Naive thymus-derived CD4-positive, alpha-beta T cell (primary cell): ENCODE data around the gene TYRO3. TPM values are rescaled to one million over a fixed set of nuclear protein-coding genes. Genes with fewer than 3 reads are reported as not detected.

ENCODE experiments used
- ATAC-seq: fragments of 150-1000 bp; cut with Tn5 transposase; 2 replicates; pipeline ENCODE4 v1.10.0; 2021; ENCODE audit warnings: mild to moderate bottlenecking, moderate library complexity
- CTCF ChIA-PET: fragments of 350-600 bp; sonication (Branson Sonifier 250); formaldehyde crosslinking; loops from one replicate; lab custom pipeline; 2021; ENCODE audit warnings: antibody characterized with exemption; lab: Charles Lee
- POLR2A ChIA-PET: fragments of 350-600 bp; sonication (Branson Sonifier 250); formaldehyde crosslinking; loops from one replicate; lab custom pipeline; 2021; ENCODE audit warnings: antibody characterized with exemption, inconsistent platforms; lab: Charles Lee
- DNase-seq, 9 donors: peaks; one replicate each; pipeline versions ENCODE4 v3.0.0 to v3.0.0-alpha.2; 2020 to 2022; ENCODE audit warnings: mixed read lengths in 1 of 9
- H3K27ac ChIP-seq: one replicate; pipeline ENCODE4 v1.7.0; 2013; ENCODE audit warnings: mild to moderate bottlenecking, low read depth, low read length, moderate library complexity
- H3K27me3 ChIP-seq, 2 donors: one replicate each; pipeline ENCODE4 v1.7.0; 2013; ENCODE audit warnings: low read length in 2 of 2, mild to moderate bottlenecking in 2 of 2, moderate library complexity in 2 of 2; ENCODE audit not compliant: control insufficient read depth in 2 of 2, insufficient read depth in 2 of 2
- H3K36me3 ChIP-seq, 3 experiments: 1 replicate in 2 of 3; 2 replicates in 1 of 3; pipeline ENCODE4 v1.7.0; 2013; ENCODE audit warnings: low read length in 3 of 3, mild to moderate bottlenecking in 3 of 3, moderate library complexity in 1 of 3; ENCODE audit not compliant: insufficient read depth in 3 of 3, control insufficient read depth in 2 of 3
- H3K4me1 ChIP-seq, 2 donors: one replicate each; pipeline ENCODE4 v1.7.0; 2013; ENCODE audit warnings: low read length in 2 of 2, mild to moderate bottlenecking in 2 of 2, moderate library complexity in 1 of 2; ENCODE audit not compliant: control insufficient read depth in 2 of 2, insufficient read depth in 2 of 2
- H3K4me3 ChIP-seq: 2 replicates; pipeline ENCODE4 v1.7.0; 2013; ENCODE audit warnings: mild to moderate bottlenecking, low read length
- H3K9me3 ChIP-seq, 3 experiments: 1 replicate in 2 of 3; 2 replicates in 1 of 3; pipeline ENCODE4 v1.7.0; 2013; ENCODE audit warnings: low read length in 3 of 3; ENCODE audit not compliant: control insufficient read depth in 2 of 3
- H3K27ac Mint-ChIP-seq, 9 donors: one replicate each; pipeline ENCODE4 v1.8.0; 2020 to 2022; ENCODE audit warnings: mixed read lengths in 9 of 9, mild to moderate bottlenecking in 8 of 9, moderate library complexity in 5 of 9, inconsistent platforms in 2 of 9
- H3K27me3 Mint-ChIP-seq, 5 donors: one replicate each; pipeline ENCODE4 v1.8.0; 2021 to 2022; ENCODE audit warnings: mixed read lengths in 5 of 5, mild to moderate bottlenecking in 1 of 5
- H3K36me3 Mint-ChIP-seq, 5 donors: one replicate each; pipeline ENCODE4 v1.8.0; 2020 to 2022; ENCODE audit warnings: mixed read lengths in 5 of 5, mild to moderate bottlenecking in 3 of 5, inconsistent platforms in 1 of 5
- H3K4me1 Mint-ChIP-seq, 7 donors: one replicate each; pipeline ENCODE4 v1.8.0; 2020 to 2022; ENCODE audit warnings: mixed read lengths in 7 of 7, mild to moderate bottlenecking in 3 of 7, inconsistent platforms in 1 of 7
- H3K4me3 Mint-ChIP-seq, 10 donors: one replicate each; pipeline ENCODE4 v1.8.0; 2020 to 2022; ENCODE audit warnings: mild to moderate bottlenecking in 10 of 10, mixed read lengths in 10 of 10, moderate library complexity in 6 of 10, inconsistent platforms in 2 of 10
- H3K9me3 Mint-ChIP-seq, 11 donors: one replicate each; pipeline ENCODE4 v1.8.0; 2020 to 2022; ENCODE audit warnings: mixed read lengths in 11 of 11, mild to moderate bottlenecking in 4 of 11, inconsistent platforms in 1 of 11, moderate library complexity in 1 of 11
- intact Hi-C, 2 donors: fragments of 100-400 bp; cut with micrococcal nuclease; formaldehyde crosslinking; loops; one replicate each; pipeline ENCODE4 v1.15.1; 2023
- polyA plus RNA-seq, 2 donors: library from polyadenylated mRNA; unstranded; fragments of 300-500 nt; fragmentation: Illumina TruSeq; gene quantifications; one replicate each; pipeline ENCODE4 v1.2.3, GENCODE V29; 2021
- total RNA-seq, 6 experiments: library from RNA in 5 of 6; stranded (reverse) in 5 of 6; gene quantifications; 1 replicate in 5 of 6; 2 replicates in 1 of 6; pipeline ENCODE4 v1.2.3 and lab custom pipeline; 2021 to 2026

TYRO3 gene
- total and polyA plus RNA-seq, 7 experiments from 2014 or later: 0.24 to 1.4 (median 0.33) TPM; not detected in 3

- intact Hi-C loops: loop anchor here (1.0 to 5.0 kb wide), 8 partner anchors 16 to 388 kb away; partner anchors contain the start of genes MGA (in 2 of the 2), CHP1 (in 1 of the 2), EXD1 (in 1 of the 2) and MAPKBP1 (in 1 of the 2)
- peak in 2 of 9 donors; percentile 6 to 10 for DNase-seq
- Histone ChIP-seq H3K36me3 (no peaks in the 10 kb centered on the region), H3K27ac (no peak overlapping the region), H3K27me3 (no peaks in the 10 kb centered on the region), H3K4me1 (peaks cover 5 to 8% of the 10 kb centered on the region in 2 donors), H3K4me3 (peak overlapping the region; percentile 67), H3K9me3 (no peaks in the 10 kb centered on the region)
- ATAC-seq: peak; percentile 4
- H3K27me3 Mint-ChIP-seq: peaks cover 0 to 29% (median 0%) of the 10 kb centered on the region in 5 donors
- H3K9me3 Mint-ChIP-seq: peaks cover 0 to 14% (median 5%) of the 10 kb centered on the region in 11 donors
- CTCF ChIA-PET: interaction anchor here (0.5 kb wide), 1 partner anchor 821 kb away, joined by 3 read pairs; no protein-coding TSS in a partner anchor
- POLR2A ChIA-PET: interaction anchor here (0.6 to 3.0 kb wide), 5 partner anchors 40 to 504 kb away, joined by 3 to 16 read pairs (median 3); partner anchors contain the start of gene MGA
- H3K27ac Mint-ChIP-seq: peak overlapping the region in 7 of 9 donors; percentile 47 to 84 (median 77)
- H3K4me3 Mint-ChIP-seq: peak overlapping the region; percentile 55 to 87 (median 78)
- H3K36me3 Mint-ChIP-seq: peaks cover 0 to 8% (median 2%) of the 10 kb centered on the region in 5 donors
- H3K4me1 Mint-ChIP-seq: peaks cover 5 to 29% (median 18%) of the 10 kb centered on the region in 7 donors
Measured at GRCh38 chr15:41620536-41621199, 61.7 kb downstream of the TYRO3 start.

- ChIA-PET POLR2A (interaction anchor here (0.6 to 3.0 kb wide), 6 partner anchors 39 to 505 kb away, joined by 3 to 16 read pairs (median 3); partner anchors contain the start of gene MGA), CTCF (no interaction called here)
- H3K27me3 ChIP-seq: no peaks in the 10 kb centered on the region
- peak overlapping the region; percentile 67 for H3K4me3 ChIP-seq
- H3K4me1 ChIP-seq: peaks cover 5 to 8% of the 10 kb centered on the region in 2 donors
- intact Hi-C loops: loop anchor here (1.0 to 5.0 kb wide), 8 partner anchors 17 to 389 kb away; partner anchors contain the start of genes MGA (in 2 of the 2), CHP1 (in 1 of the 2), EXD1 (in 1 of the 2) and MAPKBP1 (in 1 of the 2)
- Mint-ChIP-seq H3K9me3 (peaks cover 0 to 14% (median 5%) of the 10 kb centered on the region in 11 donors), H3K4me3 (peak overlapping the region; percentile 55 to 87 (median 78)), H3K4me1 (peaks cover 5 to 29% (median 18%) of the 10 kb centered on the region in 7 donors), H3K36me3 (peaks cover 0 to 8% (median 2%) of the 10 kb centered on the region in 5 donors), H3K27ac (peak overlapping the region; percentile 68 to 87 (median 77)), H3K27me3 (peaks cover 0 to 29% (median 0%) of the 10 kb centered on the region in 5 donors)
- H3K9me3 ChIP-seq: no peaks in the 10 kb centered on the region
- ATAC-seq (peak; percentile 87), DNase-seq (peak; percentile 56 to 81 (median 78))
- no peaks in the 10 kb centered on the region for H3K36me3 ChIP-seq
- peak overlapping the region; percentile 41 for H3K27ac ChIP-seq
Measured at GRCh38 chr15:41621200-41622193, 62.5 kb downstream of the TYRO3 start.

- CTCF ChIA-PET: no interaction called here
- POLR2A ChIA-PET: interaction anchor here (3.0 kb wide), 1 partner anchor 37 kb away, joined by 16 read pairs; the partner anchor contains the start of gene MGA
- peak overlapping the region in 2 of 9 donors; percentile 43 to 76 for H3K27ac Mint-ChIP-seq
Measured at GRCh38 chr15:41622901-41623300, 63.9 kb downstream of the TYRO3 start.

GRCh38 chr15:41627203-41627602 lies 68.2 kb downstream of the TYRO3 start:
- H3K9me3 Mint-ChIP-seq: no peaks in the 10 kb centered on the region
- intact Hi-C loops: no loop called here
- no peak for ATAC-seq
- H3K4me3 ChIP-seq: no peak overlapping the region
- H3K36me3 ChIP-seq: no peaks in the 10 kb centered on the region
- DNase-seq: no peak
- no peaks in the 10 kb centered on the region for H3K9me3 ChIP-seq
- H3K36me3 Mint-ChIP-seq: no peaks in the 10 kb centered on the region
- ChIA-PET POLR2A (interaction anchor here (3.4 kb wide), 1 partner anchor 33 kb away, joined by 19 read pairs; the partner anchor contains the start of gene MGA), CTCF (no interaction called here)
- H3K4me1 Mint-ChIP-seq: peaks cover 3 to 18% (median 12%) of the 10 kb centered on the region in 7 donors
- no peak overlapping the region for H3K4me3 Mint-ChIP-seq
- H3K27ac Mint-ChIP-seq: no peak overlapping the region
- peaks cover 0 to 6% (median 0%) of the 10 kb centered on the region in 5 donors for H3K27me3 Mint-ChIP-seq
- no peak overlapping the region for H3K27ac ChIP-seq
- no peaks in the 10 kb centered on the region for H3K4me1 ChIP-seq
- no peaks in the 10 kb centered on the region for H3K27me3 ChIP-seq

More at GRCh38 chr15:41622901-41623300, 63.9 kb downstream of the TYRO3 start:
- intact Hi-C loops: loop anchor here (5.0 kb wide), 3 partner anchors 221 to 391 kb away; partner anchors contain the start of genes CHP1 (in 1 of the 2), EXD1 (in 1 of the 2) and NDUFAF1 (in 1 of the 2)
- Mint-ChIP-seq H3K4me1 (peaks cover 5 to 29% (median 18%) of the 10 kb centered on the region in 7 donors), H3K36me3 (peaks cover 0 to 8% (median 2%) of the 10 kb centered on the region in 5 donors), H3K9me3 (peaks cover 0 to 10% (median 5%) of the 10 kb centered on the region in 11 donors), H3K4me3 (peak overlapping the region in 3 of 10 donors; percentile 55 to 73 (median 64)), H3K27me3 (peaks cover 0 to 29% (median 0%) of the 10 kb centered on the region in 5 donors)
- Histone ChIP-seq H3K36me3 (no peaks in the 10 kb centered on the region), H3K27me3 (no peaks in the 10 kb centered on the region), H3K27ac (no peak overlapping the region), H3K4me3 (no peak overlapping the region), H3K9me3 (no peaks in the 10 kb centered on the region), H3K4me1 (peaks cover 5 to 8% of the 10 kb centered on the region in 2 donors)
- ATAC-seq: no peak
- DNase-seq: no peak

GRCh38 chr15:41629463-41629862 lies 70.5 kb downstream of the TYRO3 start:
- no peaks in the 10 kb centered on the region for H3K36me3 ChIP-seq
- CTCF ChIA-PET: interaction anchor here (0.6 kb wide), 1 partner anchor 1215 kb away, joined by 3 read pairs; no protein-coding TSS in a partner anchor
- no peak overlapping the region for H3K27ac Mint-ChIP-seq
- no peak overlapping the region for H3K27ac ChIP-seq
- H3K4me3 Mint-ChIP-seq: no peak overlapping the region
- H3K36me3 Mint-ChIP-seq: no peaks in the 10 kb centered on the region
- ATAC-seq: no peak
- no peaks in the 10 kb centered on the region for H3K4me1 ChIP-seq
- POLR2A ChIA-PET: interaction anchor here (3.4 kb wide), 1 partner anchor 31 kb away, joined by 19 read pairs; the partner anchor contains the start of gene MGA
- H3K4me1 Mint-ChIP-seq: peaks cover 7 to 17% (median 9%) of the 10 kb centered on the region in 7 donors
- intact Hi-C loops: no loop called here
- no peak overlapping the region for H3K4me3 ChIP-seq
- no peaks in the 10 kb centered on the region for H3K27me3 Mint-ChIP-seq
- H3K27me3 ChIP-seq: no peaks in the 10 kb centered on the region
- H3K9me3 ChIP-seq: no peaks in the 10 kb centered on the region
- DNase-seq: no peak
- no peaks in the 10 kb centered on the region for H3K9me3 Mint-ChIP-seq
